K562 (cell line): ENCODE data around the gene MRPL16. TPM values are rescaled to one million over a fixed set of nuclear protein-coding genes. Genes with fewer than 3 reads are reported as not detected.
A peak's percentile ranks its signal among the peaks of the same experiment; 100 is the strongest.

ENCODE experiments used
- CEBPG ChIP-seq, 3 experiments: fragments of 200-800 bp in 1 of 3; sonication (Bioruptor generic) in 1 of 3; sonication (generic) in 1 of 3; formaldehyde crosslinking in 1 of 3; IDR thresholded peaks in 2 of 3; conservative IDR thresholded peaks in 1 of 3; 2 replicates each; pipeline versions ENCODE4 v1.6.1 to v1.8.0; 2016 to 2022; ENCODE audit warnings: missing compliant biosample characterization in 2 of 3, missing genetic modification characterization in 2 of 3, mild to moderate bottlenecking in 1 of 3, missing genetic modification reagents in 1 of 3
- ELF1 ChIP-seq: fragments of 200-800 bp; sonication (Bioruptor generic); IDR thresholded peaks from 2 replicates; pipeline ENCODE4 v1.6.1; 2016; ENCODE audit warnings: missing genetic modification characterization, missing compliant biosample characterization
- ESRRA ChIP-seq: fragments of 450-650 bp; IDR thresholded peaks from 2 replicates; pipeline ENCODE4 v1.6.1; 2014; ENCODE audit warnings: low read depth, mild to moderate bottlenecking, moderate library complexity, borderline replicate concordance
- ETS2 ChIP-seq: IDR thresholded peaks from 2 replicates; pipeline ENCODE4 v1.6.1; 2016; ENCODE audit warnings: borderline replicate concordance, missing genetic modification characterization, mild to moderate bottlenecking, moderate library complexity, missing compliant biosample characterization; ENCODE audit not compliant: poor library complexity, severe bottlenecking
- FOXP4 ChIP-seq: sonication (generic); formaldehyde crosslinking; IDR thresholded peaks from 2 replicates; pipeline ENCODE4 v1.8.0; 2022; ENCODE audit warnings: mild to moderate bottlenecking, missing genetic modification reagents, borderline replicate concordance
- GTF2E2 ChIP-seq: fragments of 200-800 bp; sonication (Bioruptor generic); IDR thresholded peaks from 2 replicates; pipeline ENCODE4 v1.6.1; 2016; ENCODE audit warnings: missing genetic modification characterization, missing compliant biosample characterization
- HMG20A ChIP-seq: fragments of 450-650 bp; formaldehyde crosslinking; conservative IDR thresholded peaks from 2 replicates; pipeline ENCODE4 v1.4.0; 2020; ENCODE audit warnings: mild to moderate bottlenecking, mixed read lengths
- KDM4B ChIP-seq, 2 experiments: fragments of 450-650 bp in 1 of 2; sonication (generic) in 1 of 2; IDR thresholded peaks; 2 replicates each; pipeline ENCODE4 v1.6.1; 2016 to 2017; ENCODE audit warnings: borderline replicate concordance in 2 of 2, antibody characterized with exemption in 1 of 2, low read depth in 1 of 2, mild to moderate bottlenecking in 1 of 2
- NCOA2 ChIP-seq, 2 experiments: fragments of 450-650 bp; IDR thresholded peaks; 2 replicates each; pipeline ENCODE4 v1.6.1; 2018; ENCODE audit warnings: mild to moderate bottlenecking in 2 of 2, moderate library complexity in 1 of 2; ENCODE audit not compliant: partially characterized antibody in 2 of 2
- NELFE ChIP-seq: IDR thresholded peaks from 2 replicates; pipeline ENCODE4 v1.6.1; 2011; ENCODE audit warnings: mild to moderate bottlenecking; ENCODE audit not compliant: insufficient read depth, insufficient read length
- SMAD1 ChIP-seq: fragments of 150-350 bp; IDR thresholded peaks from 2 replicates; pipeline ENCODE4 v1.6.1; 2014; ENCODE audit warnings: low read length, low read depth; ENCODE audit not compliant: partially characterized antibody
- SMC3 ChIP-seq: conservative IDR thresholded peaks from 2 replicates; pipeline ENCODE4 v1.6.1; 2011; ENCODE audit warnings: low read depth, low read length, improper control_type of control experiment; ENCODE audit not compliant: insufficient read depth
- TEAD2 ChIP-seq: fragments of 450-650 bp; IDR thresholded peaks from 2 replicates; pipeline ENCODE4 v1.6.1; 2016; ENCODE audit warnings: missing genetic modification characterization, control low read depth, missing compliant biosample characterization
- ZFP36 ChIP-seq: fragments of 150-350 bp; IDR thresholded peaks from 2 replicates; pipeline ENCODE4 v1.6.1; 2018; ENCODE audit warnings: low read length, low read depth; ENCODE audit not compliant: partially characterized antibody
- ZNF384 ChIP-seq: IDR thresholded peaks from 2 replicates; pipeline ENCODE4 v1.6.1; 2012; ENCODE audit warnings: low read depth, low read length, improper control_type of control experiment
- ZNF507 ChIP-seq: conservative IDR thresholded peaks from 2 replicates; pipeline ENCODE4 v1.6.1; 2017; ENCODE audit warnings: missing genetic modification characterization, missing compliant biosample characterization
- ZSCAN29 ChIP-seq: fragments of 450-650 bp; IDR thresholded peaks from 2 replicates; pipeline ENCODE4 v1.6.1; 2017
- polyA plus RNA-seq, 8 experiments: library from polyadenylated mRNA; depleted of rRNA in 4 of 8; stranded (reverse) in 5 of 8; unstranded in 3 of 8; fragments of >200 nt; fragmentation: Nextera tagmentation in 2 of 8; fragmentation: Illumina TruSeq in 1 of 8; extraction: Ambion mirVana in 2 of 8; extraction: Trizol in 1 of 8; gene quantifications; 2 replicates each; pipeline versions ENCODE4 v1.2.1 to v1.2.3, GENCODE V29; 2011 to 2014; ENCODE audit warnings: inconsistent platforms in 1 of 8, missing spikeins in 1 of 8
- total RNA-seq, 7 experiments: library from RNA; depleted of rRNA in 6 of 7; stranded (reverse); fragments of >200 nt in 6 of 7; fragmentation: Illumina TruSeq in 2 of 7; extraction: Trizol in 2 of 7; gene quantifications; 2 replicates each; pipeline versions ENCODE4 v1.2.1 to v1.2.3, GENCODE V29; 2011 to 2021; ENCODE audit warnings: low replicate concordance in 1 of 7
- TF ChIP-seq, protein P1 (sequence below): fragments of 450-650 bp; IDR thresholded peaks from 2 replicates; pipeline ENCODE4 v1.6.1; 2016; ENCODE audit warnings: borderline replicate concordance
- TF ChIP-seq, protein P2 (sequence below): fragments of 450-650 bp; IDR thresholded peaks from 2 replicates; pipeline ENCODE4 v1.6.1; 2016; ENCODE audit warnings: missing biosample characterization, missing genetic modification characterization

Gene MRPL16
- total and polyA plus RNA-seq, 9 of the 15 experiments (the other 6 are each of a cell fraction or from before 2014, with no cell fraction given), result 63.3 to 209 (median 157) TPM

DNA sequence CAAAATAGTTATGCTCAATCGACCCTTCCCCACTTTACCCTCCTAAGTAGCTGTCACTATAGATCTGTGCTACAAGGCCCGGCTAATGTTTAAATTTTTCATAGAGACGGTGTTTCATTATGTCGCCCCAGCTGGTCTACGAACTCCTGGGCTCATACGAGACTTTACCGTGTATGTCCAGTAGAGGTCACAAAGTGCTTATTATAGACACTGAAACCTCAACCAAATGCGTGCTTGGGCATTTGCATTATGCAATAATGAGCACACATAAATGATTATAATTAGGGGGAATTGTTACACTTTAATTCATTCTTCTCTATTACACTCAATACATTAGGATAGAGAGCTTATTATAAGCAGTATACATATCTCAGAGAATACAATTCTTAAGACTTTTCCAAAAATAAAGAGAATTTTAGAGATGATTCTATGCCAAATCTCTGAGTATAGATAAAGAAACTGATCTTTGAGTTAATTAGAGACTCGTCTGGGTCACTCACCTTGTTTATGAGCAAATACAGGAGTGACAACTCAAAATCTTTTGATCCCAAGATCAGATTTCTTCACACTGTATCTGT is 12.5 kb upstream of the MRPL16 start (continued):
- TF ChIP-seq FOXP4 (no peak), ELF1 (no peak), CEBPG (CRISPR knock-in tag; IDR thresholded peaks at IDR 0.05) (peak; percentile 91), CEBPG (tag; conservative IDR thresholded peaks at IDR 0.05 in 1 of 2, IDR thresholded peaks at IDR 0.05 in 1 of 2) (peak; percentile 95 to 98), NCOA2 (IDR thresholded peaks at IDR 0.05; ENCODE audit: partially characterized antibody in 2 of 2) (peak in 1 of 2 experiments; percentile 14), ZNF507 (tag) (no peak), ZNF384 (0 out of 2 replicates have a peak, but pooled peaks have one; percentile 22), SMAD1 (peak; percentile 36), ZFP36 (no peak), KDM4B (IDR thresholded peaks at IDR 0.05; ENCODE audit: borderline replicate concordance in 2 of 2, low read depth in 1 of 2) (no peak), SMC3 (peak; percentile 82), ZSCAN29 (no peak), ESRRA (peak; percentile 11; the same call in 1 of the 2 replicates), ETS2 (tag) (no peak), NELFE (no peak), GTF2E2 (tag) (0 out of 2 replicates have a peak, but pooled peaks have one; percentile 32), HMG20A (CRISPR knock-in tag) (no peak), TEAD2 (tag) (no peak)
- TF ChIP-seq, protein P1, sequence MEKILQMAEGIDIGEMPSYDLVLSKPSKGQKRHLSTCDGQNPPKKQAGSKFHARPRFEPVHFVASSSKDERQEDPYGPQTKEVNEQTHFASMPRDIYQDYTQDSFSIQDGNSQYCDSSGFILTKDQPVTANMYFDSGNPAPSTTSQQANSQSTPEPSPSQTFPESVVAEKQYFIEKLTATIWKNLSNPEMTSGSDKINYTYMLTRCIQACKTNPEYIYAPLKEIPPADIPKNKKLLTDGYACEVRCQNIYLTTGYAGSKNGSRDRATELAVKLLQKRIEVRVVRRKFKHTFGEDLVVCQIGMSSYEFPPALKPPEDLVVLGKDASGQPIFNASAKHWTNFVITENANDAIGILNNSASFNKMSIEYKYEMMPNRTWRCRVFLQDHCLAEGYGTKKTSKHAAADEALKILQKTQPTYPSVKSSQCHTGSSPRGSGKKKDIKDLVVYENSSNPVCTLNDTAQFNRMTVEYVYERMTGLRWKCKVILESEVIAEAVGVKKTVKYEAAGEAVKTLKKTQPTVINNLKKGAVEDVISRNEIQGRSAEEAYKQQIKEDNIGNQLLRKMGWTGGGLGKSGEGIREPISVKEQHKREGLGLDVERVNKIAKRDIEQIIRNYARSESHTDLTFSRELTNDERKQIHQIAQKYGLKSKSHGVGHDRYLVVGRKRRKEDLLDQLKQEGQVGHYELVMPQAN, result no peak
- TF ChIP-seq, protein P2, sequence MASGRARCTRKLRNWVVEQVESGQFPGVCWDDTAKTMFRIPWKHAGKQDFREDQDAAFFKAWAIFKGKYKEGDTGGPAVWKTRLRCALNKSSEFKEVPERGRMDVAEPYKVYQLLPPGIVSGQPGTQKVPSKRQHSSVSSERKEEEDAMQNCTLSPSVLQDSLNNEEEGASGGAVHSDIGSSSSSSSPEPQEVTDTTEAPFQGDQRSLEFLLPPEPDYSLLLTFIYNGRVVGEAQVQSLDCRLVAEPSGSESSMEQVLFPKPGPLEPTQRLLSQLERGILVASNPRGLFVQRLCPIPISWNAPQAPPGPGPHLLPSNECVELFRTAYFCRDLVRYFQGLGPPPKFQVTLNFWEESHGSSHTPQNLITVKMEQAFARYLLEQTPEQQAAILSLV (tag), result peak; percentile 72; the same call in 1 of the 2 replicates
